OCI-LY3 (cell line): ENCODE data around the gene COMT.

ENCODE experiments used
- EZH2phosphoT487 ChIP-seq: fragments of 200-600 bp; shearing (Covaris generic); IDR thresholded peaks from 2 replicates; pipeline ENCODE4 v1.6.1; 2018; ENCODE audit warnings: antibody characterized with exemption, mixed run types, low read depth
- TF ChIP-seq, protein P1 (sequence below): fragments of 200-600, 300-600 bp; sonication (generic); IDR thresholded peaks from 2 replicates; pipeline ENCODE4 v1.5.1; 2014; ENCODE audit warnings: antibody characterized with exemption, low read length, low read depth

DNA sequence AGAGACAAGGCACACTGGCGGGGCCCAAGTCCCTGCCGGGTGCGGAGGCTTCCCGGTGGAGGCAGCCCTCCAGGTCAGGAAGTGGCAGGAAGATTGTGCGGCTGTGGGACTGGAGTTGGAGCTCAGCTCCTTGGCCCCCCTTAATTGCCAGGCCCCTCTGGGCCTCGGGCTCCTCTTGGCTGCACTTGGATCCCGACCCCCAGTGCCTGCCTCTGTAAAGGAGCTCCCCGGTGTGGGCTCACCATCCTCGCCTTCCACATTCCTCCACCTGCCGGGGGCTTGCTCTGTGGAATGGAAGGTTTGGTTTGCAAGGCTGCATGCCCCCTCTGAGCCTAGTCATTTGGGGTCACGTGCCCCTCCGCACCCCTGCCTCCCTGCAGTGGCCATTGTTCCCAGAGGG lies 38.1 kb upstream of the COMT start:
- no peak for TF ChIP-seq EZH2phosphoT487
- TF ChIP-seq, protein P1, sequence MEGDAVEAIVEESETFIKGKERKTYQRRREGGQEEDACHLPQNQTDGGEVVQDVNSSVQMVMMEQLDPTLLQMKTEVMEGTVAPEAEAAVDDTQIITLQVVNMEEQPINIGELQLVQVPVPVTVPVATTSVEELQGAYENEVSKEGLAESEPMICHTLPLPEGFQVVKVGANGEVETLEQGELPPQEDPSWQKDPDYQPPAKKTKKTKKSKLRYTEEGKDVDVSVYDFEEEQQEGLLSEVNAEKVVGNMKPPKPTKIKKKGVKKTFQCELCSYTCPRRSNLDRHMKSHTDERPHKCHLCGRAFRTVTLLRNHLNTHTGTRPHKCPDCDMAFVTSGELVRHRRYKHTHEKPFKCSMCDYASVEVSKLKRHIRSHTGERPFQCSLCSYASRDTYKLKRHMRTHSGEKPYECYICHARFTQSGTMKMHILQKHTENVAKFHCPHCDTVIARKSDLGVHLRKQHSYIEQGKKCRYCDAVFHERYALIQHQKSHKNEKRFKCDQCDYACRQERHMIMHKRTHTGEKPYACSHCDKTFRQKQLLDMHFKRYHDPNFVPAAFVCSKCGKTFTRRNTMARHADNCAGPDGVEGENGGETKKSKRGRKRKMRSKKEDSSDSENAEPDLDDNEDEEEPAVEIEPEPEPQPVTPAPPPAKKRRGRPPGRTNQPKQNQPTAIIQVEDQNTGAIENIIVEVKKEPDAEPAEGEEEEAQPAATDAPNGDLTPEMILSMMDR = no peak
